ENCODE measurements around the gene COA7. TPM values are rescaled to one million over a fixed set of nuclear protein-coding genes. Genes with fewer than 3 reads are reported as not detected.

Gene COA7
- total and polyA plus RNA-seq, 10 of the 15 experiments (the other 5 are each of a cell fraction or from before 2014, with no cell fraction given), result 7.5 to 20.2 (median 15.4) TPM

DNA sequence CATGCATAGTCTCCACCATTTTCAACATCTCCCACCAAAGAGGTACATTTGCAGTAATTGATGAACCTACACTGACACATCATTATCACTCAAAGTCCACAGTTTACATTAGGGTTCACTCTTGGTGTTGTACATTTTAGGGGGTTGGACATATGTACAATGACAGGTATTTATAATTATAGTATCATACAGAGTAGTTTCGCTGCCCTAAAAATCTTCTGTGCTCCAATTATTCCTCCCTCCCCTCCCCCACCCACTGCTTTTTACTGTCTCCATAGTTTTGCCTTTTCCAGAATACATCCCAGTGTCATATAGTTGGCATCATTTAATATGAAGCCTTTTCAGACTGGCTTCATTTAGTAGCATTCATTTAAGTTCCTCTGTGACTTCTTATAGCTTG lies 13.6 kb downstream of the COA7 start:
- ChIA-PET POLR2A (no interaction called here), SMC1A (ENCODE audit: uncharacterized antibody, unreplicated experiment) (interaction anchor here (0.5 to 2.1 kb wide), 3 partner anchors 25 to 842 kb away, joined by 3 to 9 read pairs (median 4); partner anchors contain the start of genes ORC1 and PRPF38A), RAD21 (ENCODE audit: unreplicated experiment) (interaction anchor here (0.6 to 0.7 kb wide), 3 partner anchors 131 to 1807 kb away, joined by 3 to 4 read pairs (median 3); no protein-coding TSS in a partner anchor), CTCF (interaction anchor here (1.1 to 3.9 kb wide), 3 partner anchors 132 to 288 kb away, joined by 3 to 31 read pairs (median 3); partner anchors contain the start of genes ORC1, PRPF38A and TUT4)
- Histone ChIP-seq H3K9me3 (replicated peaks; ENCODE audit: control insufficient read depth, insufficient read depth, low read length) (no peaks in the 10 kb centered on the region), H3K9ac (ENCODE audit: control insufficient read depth, insufficient read depth, low read length) (no peak overlapping the region), H3K4me3 (no peak overlapping the region), H3K36me3 (ENCODE audit: control insufficient read depth in 2 of 2, insufficient read depth in 2 of 2, low read length in 1 of 2) (peaks cover 7% of the 10 kb centered on the region in 2 experiments; a peak in 3 of 4 replicates), H3K27me3 (replicated peaks in 1 of 2; ENCODE audit: control insufficient read depth in 2 of 2, insufficient read depth in 2 of 2, low read length in 1 of 2) (no peaks in the 10 kb centered on the region), H3K4me2 (ENCODE audit: control insufficient read depth, insufficient read depth) (no peak overlapping the region), H3K4me1 (ENCODE audit: control insufficient read depth, insufficient read depth, low read length) (no peaks in the 10 kb centered on the region), H4K20me1 (ENCODE audit: control insufficient read depth, insufficient read depth) (no peaks in the 10 kb centered on the region), H3K27ac (ENCODE audit: control insufficient read depth, insufficient read depth) (no peak overlapping the region), H2AFZ (ENCODE audit: control insufficient read depth, low read depth, low read length) (no peak overlapping the region), H3K79me2 (ENCODE audit: control insufficient read depth, insufficient read depth, low read length) (no peaks in the 10 kb centered on the region)
- 90% methylated on average over 1 of the region's 1 CpG for WGBS (ENCODE audit: insufficient coverage, insufficient replicate concordance, low lambda C conversion rate, missing lambda C conversion rate)
- BruUV-seq (replicated peaks), result no TSS peak
- intact Hi-C loops (cut with micrococcal nuclease; ENCODE audit: unreplicated experiment) (loop anchor here (10.0 kb wide), 2 partner anchors 130 to 320 kb away; partner anchors contain the start of genes CC2D1B and TUT4), in situ Hi-C loops (cut with MboI) (loop anchor here (10.0 kb wide), 1 partner anchor 540 kb away; the partner anchor contains the start of gene ZFYVE9)
- no peak for DNase-seq (ENCODE audit: low read depth, low spot score)
- no peak for FAIRE-seq
- ATAC-seq, result no peak
- TF ChIP-seq, protein P1, sequence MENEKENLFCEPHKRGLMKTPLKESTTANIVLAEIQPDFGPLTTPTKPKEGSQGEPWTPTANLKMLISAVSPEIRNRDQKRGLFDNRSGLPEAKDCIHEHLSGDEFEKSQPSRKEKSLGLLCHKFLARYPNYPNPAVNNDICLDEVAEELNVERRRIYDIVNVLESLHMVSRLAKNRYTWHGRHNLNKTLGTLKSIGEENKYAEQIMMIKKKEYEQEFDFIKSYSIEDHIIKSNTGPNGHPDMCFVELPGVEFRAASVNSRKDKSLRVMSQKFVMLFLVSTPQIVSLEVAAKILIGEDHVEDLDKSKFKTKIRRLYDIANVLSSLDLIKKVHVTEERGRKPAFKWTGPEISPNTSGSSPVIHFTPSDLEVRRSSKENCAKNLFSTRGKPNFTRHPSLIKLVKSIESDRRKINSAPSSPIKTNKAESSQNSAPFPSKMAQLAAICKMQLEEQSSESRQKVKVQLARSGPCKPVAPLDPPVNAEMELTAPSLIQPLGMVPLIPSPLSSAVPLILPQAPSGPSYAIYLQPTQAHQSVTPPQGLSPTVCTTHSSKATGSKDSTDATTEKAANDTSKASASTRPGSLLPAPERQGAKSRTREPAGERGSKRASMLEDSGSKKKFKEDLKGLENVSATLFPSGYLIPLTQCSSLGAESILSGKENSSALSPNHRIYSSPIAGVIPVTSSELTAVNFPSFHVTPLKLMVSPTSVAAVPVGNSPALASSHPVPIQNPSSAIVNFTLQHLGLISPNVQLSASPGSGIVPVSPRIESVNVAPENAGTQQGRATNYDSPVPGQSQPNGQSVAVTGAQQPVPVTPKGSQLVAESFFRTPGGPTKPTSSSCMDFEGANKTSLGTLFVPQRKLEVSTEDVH (IDR thresholded peaks at IDR 0.05; ENCODE audit: low read depth, partially characterized antibody), result no peak
- TF ChIP-seq, protein P2, sequence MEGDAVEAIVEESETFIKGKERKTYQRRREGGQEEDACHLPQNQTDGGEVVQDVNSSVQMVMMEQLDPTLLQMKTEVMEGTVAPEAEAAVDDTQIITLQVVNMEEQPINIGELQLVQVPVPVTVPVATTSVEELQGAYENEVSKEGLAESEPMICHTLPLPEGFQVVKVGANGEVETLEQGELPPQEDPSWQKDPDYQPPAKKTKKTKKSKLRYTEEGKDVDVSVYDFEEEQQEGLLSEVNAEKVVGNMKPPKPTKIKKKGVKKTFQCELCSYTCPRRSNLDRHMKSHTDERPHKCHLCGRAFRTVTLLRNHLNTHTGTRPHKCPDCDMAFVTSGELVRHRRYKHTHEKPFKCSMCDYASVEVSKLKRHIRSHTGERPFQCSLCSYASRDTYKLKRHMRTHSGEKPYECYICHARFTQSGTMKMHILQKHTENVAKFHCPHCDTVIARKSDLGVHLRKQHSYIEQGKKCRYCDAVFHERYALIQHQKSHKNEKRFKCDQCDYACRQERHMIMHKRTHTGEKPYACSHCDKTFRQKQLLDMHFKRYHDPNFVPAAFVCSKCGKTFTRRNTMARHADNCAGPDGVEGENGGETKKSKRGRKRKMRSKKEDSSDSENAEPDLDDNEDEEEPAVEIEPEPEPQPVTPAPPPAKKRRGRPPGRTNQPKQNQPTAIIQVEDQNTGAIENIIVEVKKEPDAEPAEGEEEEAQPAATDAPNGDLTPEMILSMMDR (IDR thresholded peaks at IDR 0.05 in 2 of 3, conservative IDR thresholded peaks at IDR 0.05 in 1 of 3; ENCODE audit: control insufficient read depth in 2 of 3, extremely low read depth in 1 of 3, insufficient read depth in 1 of 3, low read depth in 3 of 3, low read length in 3 of 3), result no peak
- TF ChIP-seq, protein P3, sequence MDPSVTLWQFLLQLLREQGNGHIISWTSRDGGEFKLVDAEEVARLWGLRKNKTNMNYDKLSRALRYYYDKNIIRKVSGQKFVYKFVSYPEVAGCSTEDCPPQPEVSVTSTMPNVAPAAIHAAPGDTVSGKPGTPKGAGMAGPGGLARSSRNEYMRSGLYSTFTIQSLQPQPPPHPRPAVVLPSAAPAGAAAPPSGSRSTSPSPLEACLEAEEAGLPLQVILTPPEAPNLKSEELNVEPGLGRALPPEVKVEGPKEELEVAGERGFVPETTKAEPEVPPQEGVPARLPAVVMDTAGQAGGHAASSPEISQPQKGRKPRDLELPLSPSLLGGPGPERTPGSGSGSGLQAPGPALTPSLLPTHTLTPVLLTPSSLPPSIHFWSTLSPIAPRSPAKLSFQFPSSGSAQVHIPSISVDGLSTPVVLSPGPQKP (IDR thresholded peaks at IDR 0.05; ENCODE audit: low read depth, low read length), result no peak
- no peak for TF ChIP-seq RAD21 (IDR thresholded peaks at IDR 0.05; ENCODE audit: insufficient read depth, low read depth, low read length)
- no peak for TF ChIP-seq EED (IDR thresholded peaks at IDR 0.05; ENCODE audit: low read depth)
- no peak for TF ChIP-seq EGR1 (IDR thresholded peaks at IDR 0.05; ENCODE audit: borderline replicate concordance in 1 of 2, low read depth in 2 of 2, low read length in 2 of 2)
- TF ChIP-seq, protein P4, sequence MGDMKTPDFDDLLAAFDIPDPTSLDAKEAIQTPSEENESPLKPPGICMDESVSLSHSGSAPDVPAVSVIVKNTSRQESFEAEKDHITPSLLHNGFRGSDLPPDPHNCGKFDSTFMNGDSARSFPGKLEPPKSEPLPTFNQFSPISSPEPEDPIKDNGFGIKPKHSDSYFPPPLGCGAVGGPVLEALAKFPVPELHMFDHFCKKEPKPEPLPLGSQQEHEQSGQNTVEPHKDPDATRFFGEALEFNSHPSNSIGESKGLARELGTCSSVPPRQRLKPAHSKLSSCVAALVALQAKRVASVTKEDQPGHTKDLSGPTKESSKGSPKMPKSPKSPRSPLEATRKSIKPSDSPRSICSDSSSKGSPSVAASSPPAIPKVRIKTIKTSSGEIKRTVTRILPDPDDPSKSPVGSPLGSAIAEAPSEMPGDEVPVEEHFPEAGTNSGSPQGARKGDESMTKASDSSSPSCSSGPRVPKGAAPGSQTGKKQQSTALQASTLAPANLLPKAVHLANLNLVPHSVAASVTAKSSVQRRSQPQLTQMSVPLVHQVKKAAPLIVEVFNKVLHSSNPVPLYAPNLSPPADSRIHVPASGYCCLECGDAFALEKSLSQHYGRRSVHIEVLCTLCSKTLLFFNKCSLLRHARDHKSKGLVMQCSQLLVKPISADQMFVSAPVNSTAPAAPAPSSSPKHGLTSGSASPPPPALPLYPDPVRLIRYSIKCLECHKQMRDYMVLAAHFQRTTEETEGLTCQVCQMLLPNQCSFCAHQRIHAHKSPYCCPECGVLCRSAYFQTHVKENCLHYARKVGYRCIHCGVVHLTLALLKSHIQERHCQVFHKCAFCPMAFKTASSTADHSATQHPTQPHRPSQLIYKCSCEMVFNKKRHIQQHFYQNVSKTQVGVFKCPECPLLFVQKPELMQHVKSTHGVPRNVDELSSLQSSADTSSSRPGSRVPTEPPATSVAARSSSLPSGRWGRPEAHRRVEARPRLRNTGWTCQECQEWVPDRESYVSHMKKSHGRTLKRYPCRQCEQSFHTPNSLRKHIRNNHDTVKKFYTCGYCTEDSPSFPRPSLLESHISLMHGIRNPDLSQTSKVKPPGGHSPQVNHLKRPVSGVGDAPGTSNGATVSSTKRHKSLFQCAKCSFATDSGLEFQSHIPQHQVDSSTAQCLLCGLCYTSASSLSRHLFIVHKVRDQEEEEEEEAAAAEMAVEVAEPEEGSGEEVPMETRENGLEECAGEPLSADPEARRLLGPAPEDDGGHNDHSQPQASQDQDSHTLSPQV (IDR thresholded peaks at IDR 0.05), result no peak
- TF ChIP-seq RCOR1 (conservative IDR thresholded peaks at IDR 0.05; ENCODE audit: low read depth, low read length), result no peak
- TF ChIP-seq FOXM1 (IDR thresholded peaks at IDR 0.05; ENCODE audit: low read depth, low read length), result no peak
- no peak for TF ChIP-seq IKZF1 (conservative IDR thresholded peaks at IDR 0.05)
- no peak for TF ChIP-seq POLR2AphosphoS5 (IDR thresholded peaks at IDR 0.05; ENCODE audit: low read length)
- no peak for TF ChIP-seq SPI1 (IDR thresholded peaks at IDR 0.05; ENCODE audit: borderline replicate concordance, insufficient read depth, low read depth, low read length)
- no peak for TF ChIP-seq ZNF217 (IDR thresholded peaks at IDR 0.05)
